Loucy (cell line): Measurements from ENCODE around the gene FSTL3.
A peak's percentile ranks its signal among the peaks of the same experiment; 100 is the strongest.

Experiments used
- H2AFZ ChIP-seq: fragments of 200-600 bp; sonication (generic); 2 replicates; pipeline ENCODE4 v1.6.0; 2016; ENCODE audit warnings: antibody characterized with exemption, mild to moderate bottlenecking, low read length, moderate library complexity
- H3F3A ChIP-seq: fragments of 200-600 bp; 2 replicates; pipeline ENCODE4 v1.6.0; 2016; ENCODE audit warnings: antibody characterized with exemption, low read depth, mild to moderate bottlenecking
- H3K27me3 ChIP-seq: fragments of 200-600 bp; sonication (generic); 2 replicates; pipeline ENCODE4 v1.6.1; 2014; ENCODE audit warnings: low read length, mild to moderate bottlenecking; ENCODE audit not compliant: insufficient read depth, poor library complexity, severe bottlenecking
- H3K36me3 ChIP-seq: fragments of 200-600 bp; sonication (generic); 2 replicates; pipeline ENCODE4 v1.6.1; 2016; ENCODE audit warnings: low read length; ENCODE audit not compliant: insufficient read depth
- H3K4me1 ChIP-seq: fragments of 200-600 bp; sonication (generic); 2 replicates; pipeline ENCODE4 v1.5.1; 2014; ENCODE audit warnings: low read length, mild to moderate bottlenecking; ENCODE audit not compliant: insufficient read depth, poor library complexity, severe bottlenecking
- H3K4me2 ChIP-seq: fragments of 200-600 bp; sonication (generic); 2 replicates; pipeline ENCODE4 v1.6.0; 2014; ENCODE audit warnings: antibody characterized with exemption, low read length, low read depth, mild to moderate bottlenecking; ENCODE audit not compliant: poor library complexity, severe bottlenecking
- H3K4me3 ChIP-seq: fragments of 200-600 bp; sonication (generic); 2 replicates; pipeline ENCODE4 v1.5.1; 2014; ENCODE audit warnings: low read length, mild to moderate bottlenecking, mixed read lengths; ENCODE audit not compliant: poor library complexity, severe bottlenecking
- H3K79me2 ChIP-seq: fragments of 200-600 bp; sonication (generic); 2 replicates; pipeline ENCODE4 v1.6.1; 2014; ENCODE audit warnings: low read length; ENCODE audit not compliant: insufficient read depth
- H3K9ac ChIP-seq: fragments of 200-600 bp; sonication (generic); 2 replicates; pipeline ENCODE4 v1.6.0; 2014; ENCODE audit warnings: mild to moderate bottlenecking, low read depth, low read length, moderate library complexity; ENCODE audit not compliant: poor library complexity, severe bottlenecking
- H3K9me2 ChIP-seq: fragments of 200-600 bp; sonication (generic); replicated peaks from 2 replicates; pipeline ENCODE4 v1.6.1; 2016; ENCODE audit warnings: low read depth, low read length, mixed read lengths
- H3K9me3 ChIP-seq: fragments of 200-600 bp; sonication (generic); 2 replicates; pipeline ENCODE4 v1.6.1; 2014; ENCODE audit warnings: mild to moderate bottlenecking, antibody characterized with exemption, low read length, low read depth; ENCODE audit not compliant: insufficient read depth
- H4K20me1 ChIP-seq: fragments of 200-600 bp; sonication (generic); 2 replicates; pipeline ENCODE4 v1.6.0; 2014; ENCODE audit warnings: antibody characterized with exemption, low read length, mild to moderate bottlenecking; ENCODE audit not compliant: insufficient read depth, poor library complexity, severe bottlenecking
- CTCF ChIP-seq: fragments of 200-600 bp; sonication (generic); conservative IDR thresholded peaks from 2 replicates; pipeline ENCODE4 v1.5.1; 2014; ENCODE audit warnings: mild to moderate bottlenecking, antibody characterized with exemption, low read length
- EZH2phosphoT487 ChIP-seq: fragments of 200-600 bp; IDR thresholded peaks from 2 replicates; pipeline ENCODE4 v1.6.1; 2018; ENCODE audit warnings: antibody characterized with exemption, mild to moderate bottlenecking, moderate library complexity, borderline replicate concordance

FSTL3 gene

GRCh38 chr19:708154-709143 is 32.3 kb downstream of the FSTL3 start, which contains the start of gene PALM:
PALM (plus strand) TSS chr19:708935; CDS start chr19:709147, 212 bp downstream.
- Histone ChIP-seq H3K79me2 (peaks cover 6% of the 10 kb centered on the region; the same call in 1 of the 2 replicates), H3K4me1 (peaks cover 3% of the 10 kb centered on the region), H3K4me2 (peak within 1 kb of the TSS; percentile 68), H2AFZ (peak within 1 kb of the TSS; percentile 84), H3K9ac (peak within 1 kb of the TSS; percentile 63), H3K9me2 (no peaks in the 10 kb centered on the region), H3F3A (no peaks in the 10 kb centered on the region; the same call in 1 of the 2 replicates), H4K20me1 (no peaks in the 10 kb centered on the region), H3K9me3 (no peaks in the 10 kb centered on the region), H3K27me3 (no peaks in the 10 kb centered on the region), H3K4me3 (peak within 1 kb of the TSS; percentile 71), H3K36me3 (no peaks in the 10 kb centered on the region)
- TF ChIP-seq CTCF (no peak), EZH2phosphoT487 (no peak)

GRCh38 chr19:709196-709964 is 33.2 kb downstream of the FSTL3 start:
- Histone ChIP-seq H3K4me1 (peaks cover 3% of the 10 kb centered on the region), H3K27me3 (no peaks in the 10 kb centered on the region), H3F3A (no peaks in the 10 kb centered on the region; the same call in 1 of the 2 replicates), H3K9me3 (no peaks in the 10 kb centered on the region), H3K4me3 (peak overlapping the region; percentile 71), H3K9ac (peak overlapping the region; percentile 63), H4K20me1 (no peaks in the 10 kb centered on the region), H3K36me3 (no peaks in the 10 kb centered on the region), H2AFZ (peak overlapping the region; percentile 27; the same call in 1 of the 2 replicates), H3K9me2 (no peaks in the 10 kb centered on the region), H3K79me2 (peaks cover 6% of the 10 kb centered on the region; the same call in 1 of the 2 replicates), H3K4me2 (peak overlapping the region; percentile 68)
- TF ChIP-seq EZH2phosphoT487 (no peak), CTCF (no peak)

- H3K4me1 ChIP-seq, result peaks cover 3% of the 10 kb centered on the region
- peak overlapping the region; percentile 71 for H3K4me3 ChIP-seq
- peak overlapping the region; percentile 63 for H3K9ac ChIP-seq
- no peaks in the 10 kb centered on the region for H4K20me1 ChIP-seq
- H3F3A ChIP-seq, result no peaks in the 10 kb centered on the region; the same call in 1 of the 2 replicates
- TF ChIP-seq EZH2phosphoT487 (no peak), CTCF (no peak)
- no peaks in the 10 kb centered on the region for H3K9me2 ChIP-seq
- no peaks in the 10 kb centered on the region for H3K9me3 ChIP-seq
- peaks cover 6% of the 10 kb centered on the region; the same call in 1 of the 2 replicates for H3K79me2 ChIP-seq
- H3K27me3 ChIP-seq, result no peaks in the 10 kb centered on the region
- H2AFZ ChIP-seq, result no peak overlapping the region
- no peaks in the 10 kb centered on the region for H3K36me3 ChIP-seq
- H3K4me2 ChIP-seq, result peak overlapping the region; percentile 68
Observed at GRCh38 chr19:709965-710571, 33.9 kb downstream of the FSTL3 start.
